ENCODE results near the gene POU3F1. TPM values are rescaled to one million over a fixed set of nuclear protein-coding genes. Genes with fewer than 3 reads are reported as not detected.

Gene POU3F1
- total and polyA plus RNA-seq, 10 donors = 0.07 to 0.60 (median 0.21) TPM; not detected in 3

DNA sequence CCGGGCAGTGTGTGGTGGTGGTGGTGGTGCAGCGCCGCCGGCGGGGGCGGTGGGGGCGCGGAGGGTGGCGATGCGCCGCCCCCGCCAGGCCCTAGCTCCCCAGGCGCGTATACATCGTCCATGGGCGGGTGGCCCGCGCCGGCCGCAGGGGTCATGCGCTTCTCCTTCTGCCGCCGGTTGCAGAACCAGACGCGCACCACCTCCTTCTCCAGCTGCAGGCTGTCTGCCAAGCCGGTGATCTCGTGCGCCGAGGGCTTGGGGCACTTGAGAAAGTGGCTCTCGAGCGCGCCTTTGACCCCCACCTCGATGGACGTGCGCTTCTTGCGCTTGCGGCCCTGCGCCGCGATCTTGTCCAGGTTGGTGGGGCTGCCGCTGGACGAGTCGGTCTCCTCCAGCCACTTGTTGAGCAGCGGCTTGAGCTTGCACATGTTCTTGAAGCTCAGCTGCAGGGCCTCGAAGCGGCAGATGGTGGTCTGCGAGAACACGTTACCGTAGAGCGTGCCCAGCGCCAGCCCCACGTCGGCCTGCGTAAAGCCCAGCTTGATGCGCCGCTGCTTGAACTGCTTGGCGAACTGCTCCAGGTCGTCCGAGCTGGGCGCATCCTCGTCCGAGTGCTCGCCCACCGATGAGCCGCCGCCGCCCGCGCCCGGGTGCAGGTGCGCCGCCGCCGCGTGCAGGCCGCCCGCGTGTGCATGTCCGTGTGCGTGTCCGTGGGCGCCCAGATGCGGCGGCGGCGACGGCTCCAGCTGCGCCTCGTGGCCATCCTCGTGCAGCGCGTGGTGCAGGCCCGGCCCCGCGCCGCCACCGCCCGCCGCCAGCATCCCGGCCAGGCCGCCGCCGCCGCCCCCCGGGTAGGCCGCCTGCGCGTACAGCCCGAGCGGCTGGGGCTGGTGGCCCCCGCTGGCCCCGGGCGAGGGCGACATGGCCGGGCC lies 926 bp downstream of the POU3F1 start:
- Histone ChIP-seq H3K4me1 (peaks cover 16 to 42% (median 30%) of the 10 kb centered on the region in 6 donors), H3K27ac (no peak overlapping the region), H3K4me3 (peak overlapping the region in 7 of 8 donors; percentile 10 to 81 (median 69)), H3K9me3 (no peaks in the 10 kb centered on the region), H3K27me3 (replicated peaks in 1 of 7) (peaks cover 11 to 86% (median 74%) of the 10 kb centered on the region in 7 donors), H3K36me3 (no peaks in the 10 kb centered on the region)
- WGBS, 5 donors = 0 to 5% (median 4%) methylated on average over 2 to 115 of the region's 115 CpGs
- no peak for TF ChIP-seq POLR2A (IDR thresholded peaks at IDR 0.05)
- TF ChIP-seq, protein P1, sequence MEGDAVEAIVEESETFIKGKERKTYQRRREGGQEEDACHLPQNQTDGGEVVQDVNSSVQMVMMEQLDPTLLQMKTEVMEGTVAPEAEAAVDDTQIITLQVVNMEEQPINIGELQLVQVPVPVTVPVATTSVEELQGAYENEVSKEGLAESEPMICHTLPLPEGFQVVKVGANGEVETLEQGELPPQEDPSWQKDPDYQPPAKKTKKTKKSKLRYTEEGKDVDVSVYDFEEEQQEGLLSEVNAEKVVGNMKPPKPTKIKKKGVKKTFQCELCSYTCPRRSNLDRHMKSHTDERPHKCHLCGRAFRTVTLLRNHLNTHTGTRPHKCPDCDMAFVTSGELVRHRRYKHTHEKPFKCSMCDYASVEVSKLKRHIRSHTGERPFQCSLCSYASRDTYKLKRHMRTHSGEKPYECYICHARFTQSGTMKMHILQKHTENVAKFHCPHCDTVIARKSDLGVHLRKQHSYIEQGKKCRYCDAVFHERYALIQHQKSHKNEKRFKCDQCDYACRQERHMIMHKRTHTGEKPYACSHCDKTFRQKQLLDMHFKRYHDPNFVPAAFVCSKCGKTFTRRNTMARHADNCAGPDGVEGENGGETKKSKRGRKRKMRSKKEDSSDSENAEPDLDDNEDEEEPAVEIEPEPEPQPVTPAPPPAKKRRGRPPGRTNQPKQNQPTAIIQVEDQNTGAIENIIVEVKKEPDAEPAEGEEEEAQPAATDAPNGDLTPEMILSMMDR (IDR thresholded peaks at IDR 0.05 in 8 of 11, conservative IDR thresholded peaks at IDR 0.05 in 3 of 11) = no peak
- TF ChIP-seq POLR2AphosphoS5 (IDR thresholded peaks at IDR 0.05) = no peak
- intact Hi-C loops (cut with DNase I; ENCODE audit: low total_unique reads) = no loop called here
- DNase-seq = no peak

DNA sequence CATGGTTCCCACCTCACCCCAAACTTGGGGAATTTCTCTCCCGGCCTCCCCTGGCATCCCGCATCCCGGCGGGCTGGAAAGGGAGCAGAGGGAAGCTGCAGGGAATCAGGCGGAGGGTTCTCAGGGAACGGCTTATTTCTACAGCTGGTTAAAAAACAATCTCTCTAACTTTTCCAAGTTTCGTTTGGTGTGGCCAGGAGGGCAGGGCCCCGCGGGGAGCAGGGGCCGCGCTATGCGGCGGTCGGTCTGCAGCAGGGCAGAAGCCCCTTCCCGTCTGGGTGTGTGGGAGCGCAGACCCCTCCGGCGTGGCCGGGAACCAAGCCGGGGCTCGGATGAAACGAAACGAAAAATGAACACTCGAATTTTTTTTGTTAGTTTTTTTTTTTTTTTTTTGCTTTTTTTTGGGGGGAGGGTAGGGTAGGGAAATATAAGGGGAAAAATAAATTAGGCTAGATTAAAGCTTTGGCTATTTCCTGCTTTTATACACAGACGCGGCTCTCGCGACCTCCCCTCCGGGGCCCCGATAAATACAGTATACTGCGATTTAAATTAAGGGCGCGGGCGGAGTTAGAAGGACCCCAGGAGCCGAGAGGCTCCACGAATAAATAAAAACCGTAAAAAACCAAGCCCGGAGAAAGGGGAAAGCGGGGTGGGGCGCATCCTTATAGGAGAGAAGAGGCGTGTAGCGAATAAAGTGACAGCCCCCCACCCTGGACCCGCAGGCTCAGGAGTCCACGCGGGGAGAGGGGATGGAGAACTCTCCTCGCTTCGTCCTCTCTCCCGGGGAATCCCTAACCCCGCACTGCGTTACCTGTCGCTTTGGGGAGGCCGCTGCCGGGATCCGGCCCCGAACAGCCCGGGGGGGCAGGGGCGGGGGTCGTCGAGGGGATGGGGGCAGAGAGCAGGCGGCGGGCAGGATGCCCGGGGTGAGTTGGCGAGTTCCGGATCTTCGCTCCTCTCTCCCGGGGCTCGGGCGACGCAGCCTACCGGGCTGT lies 2.1 kb downstream of the POU3F1 start:
- Histone ChIP-seq H3K27ac (no peak overlapping the region), H3K4me1 (peaks cover 16 to 42% (median 30%) of the 10 kb centered on the region in 6 donors), H3K9me3 (no peaks in the 10 kb centered on the region), H3K36me3 (no peaks in the 10 kb centered on the region), H3K27me3 (replicated peaks in 1 of 7) (peaks cover 11 to 97% (median 77%) of the 10 kb centered on the region in 7 donors), H3K4me3 (peak overlapping the region in 6 of 8 donors; percentile 15 to 81 (median 24))
- no peak for DNase-seq
- intact Hi-C loops (cut with DNase I; ENCODE audit: low total_unique reads) = no loop called here
- WGBS, 5 donors = 5 to 7% (median 5%) methylated on average over 45 to 70 of the region's 70 CpGs
- TF ChIP-seq POLR2AphosphoS5 (IDR thresholded peaks at IDR 0.05) = peak in 1 of 3 donors; percentile 62
- TF ChIP-seq, protein P1 (IDR thresholded peaks at IDR 0.05 in 8 of 11, conservative IDR thresholded peaks at IDR 0.05 in 3 of 11) = no peak

DNA sequence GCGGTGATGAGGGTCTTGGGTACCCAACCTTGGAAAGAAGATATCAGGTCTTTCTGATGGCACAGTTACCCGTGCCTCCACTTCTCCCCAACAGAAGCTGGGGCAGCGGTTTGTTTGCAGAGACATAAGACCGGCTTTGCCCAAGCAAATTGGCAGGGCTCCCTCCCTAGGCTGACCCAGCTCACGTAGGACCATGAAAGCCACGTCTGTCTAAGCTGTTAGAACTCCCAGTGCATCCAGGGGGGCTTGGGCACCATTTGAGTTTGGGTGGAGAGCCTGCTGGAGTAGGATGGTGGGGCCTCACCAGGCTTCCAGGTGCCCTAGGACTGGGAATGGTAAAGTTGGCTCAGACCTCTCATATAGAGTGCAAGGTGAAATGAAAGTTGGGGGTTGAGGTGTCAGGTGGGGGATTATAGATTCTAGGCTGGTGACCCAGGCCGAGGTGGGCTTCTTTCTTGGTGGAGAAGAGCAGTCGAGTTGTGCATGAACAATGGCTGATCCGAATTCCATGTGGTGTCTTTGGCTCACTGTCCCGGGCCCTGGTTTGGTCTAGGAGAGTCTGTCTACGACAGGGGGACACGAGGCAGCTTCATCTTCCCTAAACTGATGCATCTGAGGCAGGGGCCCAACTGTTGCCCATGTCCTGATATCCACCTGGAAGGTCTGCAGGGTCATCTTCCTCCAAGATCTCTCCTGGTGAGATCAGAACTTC lies 3.4 kb downstream of the POU3F1 start:
- Histone ChIP-seq H3K9me3 (no peaks in the 10 kb centered on the region), H3K27ac (no peak overlapping the region), H3K27me3 (replicated peaks in 1 of 7) (peaks cover 13 to 99% (median 74%) of the 10 kb centered on the region in 7 donors), H3K4me3 (no peak overlapping the region), H3K4me1 (peaks cover 16 to 42% (median 30%) of the 10 kb centered on the region in 6 donors), H3K36me3 (no peaks in the 10 kb centered on the region)
- intact Hi-C loops (cut with DNase I; ENCODE audit: low total_unique reads) = no loop called here
- TF ChIP-seq, protein P1 (IDR thresholded peaks at IDR 0.05 in 8 of 11, conservative IDR thresholded peaks at IDR 0.05 in 3 of 11) = no peak
- no peak for TF ChIP-seq POLR2AphosphoS5 (IDR thresholded peaks at IDR 0.05)
- no peak for TF ChIP-seq POLR2A (IDR thresholded peaks at IDR 0.05)
- WGBS, 5 donors = 85 to 89% (median 89%) methylated on average over 11 to 12 of the region's 12 CpGs
- no peak for DNase-seq

Measured in spleen (tissue), 11 donors.